ENCODE data around the gene CCR7. TPM values are rescaled to one million over a fixed set of nuclear protein-coding genes. Genes with fewer than 3 reads are reported as not detected.

The CCR7 gene
- total and polyA plus RNA-seq, 2 donors (not counting 1 experiment from before 2014, with no cell fraction given), result 116 to 481 TPM

GRCh38 chr17:40607641-40608040 is 42.4 kb upstream of the CCR7 start:
- H3K4me1 ChIP-seq (ENCODE audit: control insufficient read depth in 2 of 2, insufficient read depth in 2 of 2, low read length in 2 of 2), result peaks cover 15 to 21% of the 10 kb centered on the region in 2 donors
- Mint-ChIP-seq H3K4me3 (no peak overlapping the region), H3K27me3 (no peaks in the 10 kb centered on the region), H3K27ac (no peak overlapping the region), H3K4me1 (peaks cover 48% of the 10 kb centered on the region), H3K9me3 (ENCODE audit: insufficient read depth) (no peaks in the 10 kb centered on the region)
- TF ChIP-seq EZH2 (IDR thresholded peaks at IDR 0.05; ENCODE audit: borderline replicate concordance, insufficient read depth, low read depth, low read length, poor library complexity, severe bottlenecking) (no peak), CTCF (IDR thresholded peaks at IDR 0.05) (no peak)
- no peaks in the 10 kb centered on the region for H3K36me3 ChIP-seq (replicated peaks in 1 of 2; ENCODE audit: control extremely low read depth in 1 of 2, control insufficient read depth in 1 of 2, extremely low read depth in 1 of 2, insufficient read depth in 2 of 2, low read length in 1 of 2)
- no peaks in the 10 kb centered on the region for H3K9me3 ChIP-seq (ENCODE audit: control extremely low read depth in 1 of 3, control insufficient read depth in 2 of 3, insufficient read depth in 1 of 3, low read length in 2 of 3)
- H4K20me1 ChIP-seq (ENCODE audit: control insufficient read depth, insufficient read depth, low read length, poor library complexity, severe bottlenecking), result no peaks in the 10 kb centered on the region
- no peak overlapping the region for H3K4me3 ChIP-seq (ENCODE audit: control extremely low read depth in 1 of 5, extremely low read depth in 1 of 5, insufficient read depth in 1 of 5, low read depth in 2 of 5, low read length in 4 of 5)
- H3K4me2 ChIP-seq (replicated peaks; ENCODE audit: low read depth, low read length, poor library complexity, severe bottlenecking), result no peak overlapping the region
- POLR2A ChIA-PET, result interaction anchor here (1.5 kb wide), 1 partner anchor 8 kb away, joined by 4 read pairs; no protein-coding TSS in a partner anchor
- intact Hi-C loops (cut with micrococcal nuclease), result no loop called here
- H3K27ac ChIP-seq (ENCODE audit: low read length in 2 of 2), result no peak overlapping the region
- no peak overlapping the region for H3K9ac ChIP-seq (ENCODE audit: low read length)
- WGBS (ENCODE audit: insufficient coverage), result no CpG with 5 or more reads among the region's 5 CpGs
- ATAC-seq (ENCODE audit: low read depth) (no peak), DNase-seq (no peak)
- CTCF ChIA-PET, result interaction anchor here (0.9 to 1.5 kb wide), 2 partner anchors 8 to 184 kb away, joined by 3 to 8 read pairs; no protein-coding TSS in a partner anchor
- no peaks in the 10 kb centered on the region for H3K27me3 ChIP-seq (replicated peaks in 1 of 4; ENCODE audit: control extremely low read depth in 1 of 4, control insufficient read depth in 3 of 4, insufficient read depth in 4 of 4, low read length in 3 of 4)
- H2AFZ ChIP-seq (ENCODE audit: insufficient read depth, low read depth, low read length, poor library complexity, severe bottlenecking), result no peak overlapping the region
- H3K79me2 ChIP-seq (ENCODE audit: control insufficient read depth, insufficient read depth, low read length), result no peaks in the 10 kb centered on the region

GRCh38 chr17:40606548-40607353 is 41.5 kb upstream of the CCR7 start:
- Mint-ChIP-seq H3K4me1 (peaks cover 48% of the 10 kb centered on the region), H3K9me3 (ENCODE audit: insufficient read depth) (no peaks in the 10 kb centered on the region), H3K27me3 (no peaks in the 10 kb centered on the region), H3K27ac (no peak overlapping the region), H3K4me3 (no peak overlapping the region)
- DNase-seq (no peak), ATAC-seq (ENCODE audit: low read depth) (no peak)
- H3K79me2 ChIP-seq (ENCODE audit: control insufficient read depth, insufficient read depth, low read length), result no peaks in the 10 kb centered on the region
- no peak overlapping the region for H3K4me3 ChIP-seq (ENCODE audit: control extremely low read depth in 1 of 5, extremely low read depth in 1 of 5, insufficient read depth in 1 of 5, low read depth in 2 of 5, low read length in 4 of 5)
- H3K36me3 ChIP-seq (replicated peaks in 1 of 2; ENCODE audit: control extremely low read depth in 1 of 2, control insufficient read depth in 1 of 2, extremely low read depth in 1 of 2, insufficient read depth in 2 of 2, low read length in 1 of 2), result no peaks in the 10 kb centered on the region
- H3K27me3 ChIP-seq (replicated peaks in 1 of 4; ENCODE audit: control extremely low read depth in 1 of 4, control insufficient read depth in 3 of 4, insufficient read depth in 4 of 4, low read length in 3 of 4), result no peaks in the 10 kb centered on the region
- H3K4me2 ChIP-seq (replicated peaks; ENCODE audit: low read depth, low read length, poor library complexity, severe bottlenecking), result no peak overlapping the region
- no peak for TF ChIP-seq CTCF (IDR thresholded peaks at IDR 0.05)
- TF ChIP-seq EZH2 (IDR thresholded peaks at IDR 0.05; ENCODE audit: borderline replicate concordance, insufficient read depth, low read depth, low read length, poor library complexity, severe bottlenecking), result no peak
- CTCF ChIA-PET, result interaction anchor here (0.9 to 1.5 kb wide), 2 partner anchors 9 to 185 kb away, joined by 3 to 8 read pairs; no protein-coding TSS in a partner anchor
- no peak overlapping the region for H3K27ac ChIP-seq (ENCODE audit: low read length in 2 of 2)
- no peak overlapping the region for H2AFZ ChIP-seq (ENCODE audit: insufficient read depth, low read depth, low read length, poor library complexity, severe bottlenecking)
- H3K9ac ChIP-seq (ENCODE audit: low read length), result no peak overlapping the region
- WGBS (ENCODE audit: insufficient coverage), result 100% methylated on average over 1 of the region's 10 CpGs
- no peaks in the 10 kb centered on the region for H3K9me3 ChIP-seq (ENCODE audit: control extremely low read depth in 1 of 3, control insufficient read depth in 2 of 3, insufficient read depth in 1 of 3, low read length in 2 of 3)
- intact Hi-C loops (cut with micrococcal nuclease), result no loop called here
- POLR2A ChIA-PET, result interaction anchor here (0.6 to 1.5 kb wide), 2 partner anchors 9 to 43 kb away, joined by 4 to 5 read pairs; no protein-coding TSS in a partner anchor
- H4K20me1 ChIP-seq (ENCODE audit: control insufficient read depth, insufficient read depth, low read length, poor library complexity, severe bottlenecking), result no peaks in the 10 kb centered on the region
- H3K4me1 ChIP-seq (ENCODE audit: control insufficient read depth in 2 of 2, insufficient read depth in 2 of 2, low read length in 2 of 2), result peaks cover 22 to 30% of the 10 kb centered on the region in 2 donors
